ENCODE results near the gene FZR1.
A peak's percentile ranks its signal among the peaks of the same experiment; 100 is the strongest.
"Not testable (repeated sequence)": the region's sequence is repeated elsewhere in the genome, so short reads cannot be mapped to it uniquely, and the experiment has no call there.

FZR1 gene

GRCh38 chr19:3547301-3547731 lies 41.2 kb downstream of the FZR1 start:
- no peak for DNase-seq (ENCODE audit: low spot score)

GRCh38 chr19:3547767-3548282 lies 41.7 kb downstream of the FZR1 start:
- no peak for DNase-seq (ENCODE audit: low spot score)

GRCh38 chr19:3548606-3549005 lies 42.5 kb downstream of the FZR1 start:
- no peak for DNase-seq (ENCODE audit: low spot score)

- DNase-seq (ENCODE audit: low spot score), result no peak
Observed at GRCh38 chr19:3549816-3550215, 43.7 kb downstream of the FZR1 start.

- no peak for DNase-seq (ENCODE audit: low spot score)
Observed at GRCh38 chr19:3550947-3551791, 45.1 kb downstream of the FZR1 start.

- DNase-seq (ENCODE audit: low spot score), result no peak
Observed at GRCh38 chr19:3551792-3552095, 45.6 kb downstream of the FZR1 start.

- no peak for DNase-seq (ENCODE audit: low spot score)
Observed at GRCh38 chr19:3554254-3555083, 48.4 kb downstream of the FZR1 start.

GRCh38 chr19:3555653-3556422 lies 49.7 kb downstream of the FZR1 start:
- DNase-seq (ENCODE audit: low spot score), result no peak

- DNase-seq (ENCODE audit: low spot score), result no peak
Observed at GRCh38 chr19:3556423-3556977, 50.4 kb downstream of the FZR1 start.

- DNase-seq (ENCODE audit: low spot score), result no peak
Observed at GRCh38 chr19:3556978-3557460, 50.9 kb downstream of the FZR1 start.

- peak; percentile 84 for DNase-seq (ENCODE audit: low spot score)
Observed at GRCh38 chr19:3557461-3558248, 51.5 kb downstream of the FZR1 start, which contains the start of gene MFSD12. MFSD12 (minus strand) TSS chr19:3557586; CDS start chr19:3557403, 183 bp downstream.

- no peak for DNase-seq (ENCODE audit: low spot score)
Observed at GRCh38 chr19:3563709-3564524, 57.8 kb downstream of the FZR1 start.

GRCh38 chr19:3565139-3565538 lies 59.0 kb downstream of the FZR1 start:
- no peak for DNase-seq (ENCODE audit: low spot score)

GRCh38 chr19:3570042-3570441 lies 63.9 kb downstream of the FZR1 start:
- not testable (repeated sequence) for DNase-seq (ENCODE audit: low spot score)

GRCh38 chr19:3570606-3571011 lies 64.5 kb downstream of the FZR1 start:
- no peak for DNase-seq (ENCODE audit: low spot score)

GRCh38 chr19:3572132-3572854 lies 66.2 kb downstream of the FZR1 start:
- peak; percentile 96 for DNase-seq (ENCODE audit: low spot score)

- no peak for DNase-seq (ENCODE audit: low spot score)
Observed at GRCh38 chr19:3572855-3573161, 66.7 kb downstream of the FZR1 start, which contains the start of gene HMG20B. HMG20B (plus strand) TSS chr19:3572944; CDS start chr19:3573310, 366 bp downstream.

GRCh38 chr19:3573162-3573857 lies 67.2 kb downstream of the FZR1 start:
- no peak for DNase-seq (ENCODE audit: low spot score)
